ENCODE measurements around the gene IFRD2. TPM values are rescaled to one million over a fixed set of nuclear protein-coding genes. Genes with fewer than 3 reads are reported as not detected.

The IFRD2 gene
- total RNA-seq, 1 donor from 2014 or later = 40.2 TPM

DNA sequence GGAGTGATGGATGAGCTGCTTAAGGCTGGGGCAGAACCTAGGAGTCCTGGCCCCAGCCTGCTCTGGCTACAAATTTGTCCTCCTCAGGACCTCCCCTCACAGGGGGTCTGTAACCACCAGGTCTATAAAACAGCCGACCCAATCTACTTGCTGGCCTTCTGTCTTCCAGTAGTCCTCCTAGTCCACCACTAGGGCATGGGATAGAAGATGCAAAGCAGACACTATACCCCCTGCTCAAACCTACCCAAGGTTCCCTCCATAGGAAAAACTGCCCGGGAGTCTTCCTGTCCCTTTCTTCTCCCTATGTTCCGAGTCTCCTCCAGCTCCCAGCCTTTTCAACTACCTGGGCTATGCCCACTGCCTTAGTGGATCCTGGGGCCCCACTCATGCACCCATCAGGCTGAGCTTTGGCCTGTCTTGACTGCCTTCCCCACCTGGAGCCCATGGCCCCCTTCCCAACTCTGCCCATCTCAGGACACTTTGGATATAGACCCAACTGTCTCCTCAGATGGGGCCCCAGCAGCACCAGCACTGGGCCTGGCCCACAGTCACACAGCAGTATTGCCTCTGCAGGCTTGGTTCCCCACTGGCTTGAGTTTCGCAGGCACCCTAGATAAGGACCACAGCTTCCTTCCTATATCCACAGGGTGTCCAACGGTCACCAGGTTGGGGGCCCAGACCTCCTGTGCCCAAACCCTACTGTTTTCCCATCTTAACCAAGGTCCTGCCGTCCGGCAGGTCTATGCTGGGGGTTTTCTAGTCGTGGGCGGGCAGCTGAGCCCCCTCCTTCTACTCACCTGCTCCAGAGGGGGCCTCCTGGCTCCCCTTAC, 5.9 kb upstream of the IFRD2 start:
- H3K27ac Mint-ChIP-seq = peak overlapping the region; percentile 21
- no peaks in the 10 kb centered on the region for H3K9me3 Mint-ChIP-seq
- no peaks in the 10 kb centered on the region for H3K27me3 Mint-ChIP-seq (ENCODE audit: low read depth)
- H3K36me3 Mint-ChIP-seq = no peaks in the 10 kb centered on the region
- TF ChIP-seq CTCF (IDR thresholded peaks at IDR 0.05; ENCODE audit: unreplicated experiment) = no peak
- H3K4me1 Mint-ChIP-seq = peaks cover 26% of the 10 kb centered on the region
- DNase-seq (ENCODE audit: low spot score in 2 of 2, unreplicated experiment in 2 of 2) = no peak
- peak overlapping the region; percentile 95 for H3K4me3 Mint-ChIP-seq

GRCh38 chr3:50297384-50297775, 5.2 kb upstream of the IFRD2 start:
- Mint-ChIP-seq H3K4me3 (no peak overlapping the region), H3K36me3 (no peaks in the 10 kb centered on the region), H3K9me3 (no peaks in the 10 kb centered on the region), H3K4me1 (peaks cover 25% of the 10 kb centered on the region), H3K27me3 (ENCODE audit: low read depth) (no peaks in the 10 kb centered on the region), H3K27ac (no peak overlapping the region)
- no peak for DNase-seq (ENCODE audit: low spot score in 2 of 2, unreplicated experiment in 2 of 2)
- TF ChIP-seq CTCF (IDR thresholded peaks at IDR 0.05; ENCODE audit: unreplicated experiment) = no peak

DNA sequence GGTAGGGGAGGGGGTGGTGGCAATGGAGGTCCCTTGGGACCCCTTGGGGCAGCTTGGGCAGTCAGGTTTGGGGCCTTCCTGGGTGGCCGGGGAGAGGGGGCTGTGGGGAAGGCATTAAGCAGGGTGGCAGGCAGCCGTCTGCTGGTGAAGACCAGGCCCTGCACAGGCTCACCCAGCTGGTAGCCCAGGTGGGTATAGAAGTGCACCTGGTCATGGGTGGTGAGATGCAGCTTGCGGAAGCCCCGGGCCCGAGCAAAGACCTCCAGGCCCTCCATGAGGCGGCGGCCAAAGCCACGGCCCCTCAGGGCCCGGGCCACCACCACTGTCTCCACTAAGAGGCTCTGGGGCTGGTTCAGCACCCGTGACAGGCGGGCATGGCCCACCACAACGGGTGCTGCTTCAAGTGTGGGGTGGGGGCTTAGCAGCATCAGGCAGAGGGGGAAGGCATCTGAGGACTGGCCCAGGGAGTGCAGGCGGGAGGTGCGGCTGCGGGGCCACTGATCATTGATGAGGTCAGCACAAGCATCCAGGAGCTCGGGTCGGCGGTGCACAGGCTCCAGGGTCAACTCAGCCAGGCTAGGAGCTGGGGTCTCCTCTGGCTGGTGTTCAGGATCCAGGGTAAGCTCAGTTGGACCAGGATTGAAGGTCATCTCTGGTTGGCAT, 4.6 kb upstream of the IFRD2 start:
- DNase-seq (ENCODE audit: low spot score in 2 of 2, unreplicated experiment in 2 of 2) = no peak
- Mint-ChIP-seq H3K27ac (no peak overlapping the region), H3K27me3 (ENCODE audit: low read depth) (no peaks in the 10 kb centered on the region), H3K36me3 (no peaks in the 10 kb centered on the region), H3K9me3 (no peaks in the 10 kb centered on the region), H3K4me1 (peaks cover 26% of the 10 kb centered on the region), H3K4me3 (no peak overlapping the region)
- no peak for TF ChIP-seq CTCF (IDR thresholded peaks at IDR 0.05; ENCODE audit: unreplicated experiment)

- Mint-ChIP-seq H3K4me1 (peaks cover 32% of the 10 kb centered on the region), H3K27ac (no peak overlapping the region), H3K9me3 (no peaks in the 10 kb centered on the region), H3K36me3 (peaks cover 1% of the 10 kb centered on the region), H3K4me3 (no peak overlapping the region), H3K27me3 (ENCODE audit: low read depth) (no peaks in the 10 kb centered on the region)
- TF ChIP-seq CTCF (IDR thresholded peaks at IDR 0.05; ENCODE audit: unreplicated experiment) = no peak
- DNase-seq (ENCODE audit: low spot score in 2 of 2, unreplicated experiment in 2 of 2) = no peak
These were observed 3.6 kb upstream of the IFRD2 start for GRCh38 chr3:50295553-50296431.

- Mint-ChIP-seq H3K4me1 (peaks cover 24% of the 10 kb centered on the region), H3K36me3 (peaks cover 1% of the 10 kb centered on the region), H3K27me3 (ENCODE audit: low read depth) (no peaks in the 10 kb centered on the region), H3K27ac (no peak overlapping the region), H3K4me3 (no peak overlapping the region), H3K9me3 (no peaks in the 10 kb centered on the region)
- DNase-seq (ENCODE audit: low spot score in 2 of 2, unreplicated experiment in 2 of 2) = no peak
- TF ChIP-seq CTCF (IDR thresholded peaks at IDR 0.05; ENCODE audit: unreplicated experiment) = no peak
These were observed 2.5 kb upstream of the IFRD2 start for GRCh38 chr3:50294492-50295403.

All from mesothelial cell of epicardium (in vitro differentiated cells).